Measurements from ENCODE around the gene RBP7.
"Not testable (repeated sequence)": the region's sequence is repeated elsewhere in the genome, so short reads cannot be mapped to it uniquely, and the experiment has no call there.

The RBP7 gene

GRCh38 chr1:9996624-9997582 lies at the start of gene RBP7:
Gene RBP7, plus strand, starts transcription at chr1:9997228. Its CDS starts 31 bp downstream, at chr1:9997259.
- no peak for DNase-seq (ENCODE audit: low read depth in 2 of 2)

DNA sequence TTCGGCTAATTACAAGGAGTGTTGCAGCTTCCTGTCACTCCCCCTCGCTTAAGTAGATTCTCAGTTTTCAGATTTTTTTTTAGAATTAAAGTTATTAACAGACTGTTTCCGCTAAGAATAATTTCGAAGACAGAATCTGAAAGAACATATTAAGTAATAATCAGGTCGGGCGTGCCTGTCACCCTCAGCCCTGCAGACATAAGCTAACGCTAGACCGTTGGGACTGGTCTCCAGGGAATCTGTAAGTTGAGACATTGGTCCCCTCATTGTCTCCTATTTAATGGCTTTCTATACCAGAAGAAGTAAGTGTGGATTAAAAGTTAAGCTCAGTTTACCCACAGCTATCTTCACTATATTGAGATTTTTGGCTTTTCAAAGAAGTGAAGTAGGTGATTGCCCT lies 39.3 kb upstream of the RBP7 start:
- no peak for DNase-seq (ENCODE audit: low read depth in 2 of 2)

DNA sequence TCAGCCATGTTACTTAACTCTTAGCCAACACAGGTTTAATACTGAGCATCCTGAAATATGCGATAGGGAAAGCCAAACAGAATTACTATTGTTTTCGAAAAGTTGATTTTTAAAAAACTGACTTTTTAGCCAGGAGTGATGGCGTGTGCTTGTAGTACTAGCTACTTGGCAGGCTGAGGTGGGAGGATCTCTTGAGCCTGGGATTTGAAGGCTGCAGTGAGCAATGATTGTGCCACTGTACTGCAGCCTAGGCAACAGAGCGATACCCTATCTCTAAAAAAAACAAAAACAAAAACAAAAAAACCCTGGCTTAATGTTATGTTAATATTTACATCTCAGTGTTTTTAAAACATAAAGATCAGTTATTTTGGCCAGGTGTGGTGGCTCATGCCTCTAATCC lies 37.0 kb upstream of the RBP7 start:
- no peak for DNase-seq (ENCODE audit: low read depth in 2 of 2)

- DNase-seq (ENCODE audit: low read depth in 2 of 2), result no peak
Measured at GRCh38 chr1:9960706-9961562, 36.1 kb upstream of the RBP7 start.

DNA sequence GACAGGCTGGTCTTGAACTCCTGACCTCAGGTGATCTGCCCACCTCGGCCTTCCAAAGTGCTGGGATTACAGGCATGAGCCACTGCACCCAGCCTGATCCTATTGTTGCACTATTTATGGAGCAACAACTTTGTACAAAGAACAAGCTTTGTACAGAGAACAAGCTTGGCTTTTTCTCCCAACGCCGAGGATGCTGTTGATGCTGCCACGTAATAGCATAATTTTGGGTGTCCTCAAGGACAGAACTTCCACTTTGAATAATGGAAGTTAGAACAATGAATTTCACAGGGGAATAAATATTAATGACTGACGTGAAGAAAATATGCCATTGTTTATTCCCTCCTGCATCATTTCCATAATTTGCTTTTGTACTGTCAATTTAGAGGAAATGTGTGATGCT lies 12.8 kb upstream of the RBP7 start:
- no peak for DNase-seq (ENCODE audit: low read depth in 2 of 2)

- DNase-seq (ENCODE audit: low read depth in 2 of 2), result no peak
Measured at GRCh38 chr1:9985001-9985400, 12.0 kb upstream of the RBP7 start.

DNA sequence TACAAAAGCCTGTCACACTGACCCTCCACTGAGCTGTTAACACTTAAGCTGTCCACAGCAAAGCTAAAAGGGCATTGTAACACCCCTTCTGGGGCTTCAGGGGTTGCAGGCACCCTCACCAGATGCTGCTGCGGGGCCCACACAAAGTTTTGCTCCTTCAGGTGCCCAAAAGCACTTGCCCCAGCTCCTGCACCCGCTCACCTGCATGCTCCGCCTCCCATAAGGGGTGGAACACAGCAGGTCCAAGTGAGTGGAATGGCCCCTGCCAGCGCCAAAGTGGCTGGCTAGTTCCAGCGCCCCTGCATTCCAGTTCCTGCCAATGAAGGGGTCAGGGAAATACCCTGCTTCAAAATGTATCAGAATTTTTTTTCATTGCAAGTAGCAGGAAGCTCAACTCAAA lies 7.3 kb upstream of the RBP7 start:
- DNase-seq (ENCODE audit: low read depth in 2 of 2), result no peak

GRCh38 chr1:9990944-9991343 lies 6.1 kb upstream of the RBP7 start:
- no peak for DNase-seq (ENCODE audit: low read depth in 2 of 2)

DNA sequence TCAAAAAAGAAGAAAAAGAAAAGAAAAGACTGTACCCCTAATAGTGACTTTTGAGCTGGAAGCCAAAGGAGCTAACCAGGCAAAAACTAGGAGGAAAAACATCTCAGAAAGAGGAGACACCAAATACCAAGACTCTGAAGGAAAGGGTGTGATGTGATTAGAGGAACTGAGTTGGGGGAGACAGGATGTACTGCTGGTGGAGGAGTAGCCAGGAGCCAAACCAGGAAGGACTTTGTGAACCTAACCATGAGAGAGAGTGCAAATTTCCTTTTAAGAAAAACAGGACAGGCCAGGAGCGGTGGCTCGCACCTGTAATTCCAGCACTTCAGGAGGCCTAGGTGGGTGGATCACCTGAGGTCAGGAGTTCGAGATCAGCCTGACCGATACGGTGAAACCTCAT lies 4.1 kb upstream of the RBP7 start:
- no peak for DNase-seq (ENCODE audit: low read depth in 2 of 2)

DNA sequence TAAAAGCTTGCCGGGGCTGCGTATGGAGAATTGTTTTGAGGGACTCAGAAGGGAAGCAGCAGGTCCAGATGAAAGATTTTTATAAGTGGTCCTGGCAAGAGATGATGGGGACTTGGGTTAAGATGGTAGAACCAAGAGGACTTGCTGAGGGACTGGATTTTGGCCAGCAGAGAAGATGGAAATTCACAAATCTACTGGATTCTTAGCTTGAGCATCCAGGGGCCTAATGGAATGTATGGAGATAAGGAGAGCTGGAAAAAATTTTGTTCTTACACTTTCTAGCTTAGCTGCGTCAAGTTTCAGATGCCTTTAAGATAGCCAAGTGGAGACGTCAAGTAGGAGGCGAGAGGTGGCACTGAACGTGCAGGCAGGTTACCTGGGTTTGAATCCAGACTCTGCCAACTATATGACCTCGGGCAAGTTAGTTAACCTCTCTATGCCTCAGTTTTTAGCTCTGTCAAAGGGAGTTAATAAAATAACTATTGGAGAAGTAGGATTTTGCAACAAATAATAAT lies 3.4 kb upstream of the RBP7 start:
- no peak for DNase-seq (ENCODE audit: low read depth in 2 of 2)

DNA sequence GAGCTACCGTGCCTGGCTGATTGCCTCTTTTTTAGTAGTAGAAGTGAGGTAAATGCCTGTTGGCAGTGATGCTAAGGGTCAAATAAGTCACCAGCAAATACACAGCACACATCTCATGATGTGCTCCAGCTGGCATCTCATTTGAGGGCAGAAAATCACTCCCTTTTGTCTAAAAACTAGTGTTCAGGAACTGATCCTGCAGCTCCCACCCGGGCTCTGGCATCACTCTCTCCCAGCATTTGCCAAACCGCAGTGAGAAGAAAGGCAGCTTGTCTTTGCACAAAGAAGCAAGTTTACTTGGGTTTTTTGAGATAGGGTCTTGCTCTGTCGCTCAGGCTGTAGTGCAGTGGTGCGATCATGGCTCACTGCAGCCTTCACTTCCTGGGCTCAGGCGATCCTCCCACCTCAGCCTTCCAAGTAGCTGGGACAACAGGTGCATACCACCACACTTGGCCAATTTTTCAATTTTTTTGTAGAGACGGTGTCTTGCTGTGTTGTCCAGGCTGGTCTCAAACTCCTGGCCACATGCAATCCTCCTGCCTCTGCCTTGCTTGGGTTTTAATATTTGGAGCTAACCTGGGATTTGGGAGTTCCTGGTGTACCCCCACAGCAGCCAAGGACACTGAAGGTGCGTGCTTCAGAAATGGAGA lies 4.1 kb downstream of the RBP7 start:
- no peak for DNase-seq (ENCODE audit: low read depth in 2 of 2)

DNA sequence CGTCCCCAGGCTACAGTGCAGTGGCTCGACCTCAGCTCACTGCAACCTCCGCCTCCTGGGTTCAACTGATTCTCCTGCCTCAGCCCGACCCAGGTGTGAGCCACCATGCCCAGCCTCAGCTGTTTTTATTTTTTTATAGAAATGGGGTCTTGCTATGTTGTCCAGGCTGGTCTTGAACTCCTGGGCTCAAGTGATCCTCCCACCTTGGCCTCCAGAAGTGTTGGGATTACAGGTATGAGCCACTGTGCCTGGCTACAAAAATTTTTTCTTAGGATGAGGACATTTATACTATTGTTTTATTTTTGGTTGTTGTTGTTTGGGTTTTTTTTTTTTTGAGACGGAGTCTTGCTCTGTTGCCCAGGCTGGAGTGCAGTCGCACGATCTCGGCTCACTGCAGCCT lies 8.2 kb downstream of the RBP7 start:
- not testable (repeated sequence) for DNase-seq (ENCODE audit: low read depth in 2 of 2)

DNA sequence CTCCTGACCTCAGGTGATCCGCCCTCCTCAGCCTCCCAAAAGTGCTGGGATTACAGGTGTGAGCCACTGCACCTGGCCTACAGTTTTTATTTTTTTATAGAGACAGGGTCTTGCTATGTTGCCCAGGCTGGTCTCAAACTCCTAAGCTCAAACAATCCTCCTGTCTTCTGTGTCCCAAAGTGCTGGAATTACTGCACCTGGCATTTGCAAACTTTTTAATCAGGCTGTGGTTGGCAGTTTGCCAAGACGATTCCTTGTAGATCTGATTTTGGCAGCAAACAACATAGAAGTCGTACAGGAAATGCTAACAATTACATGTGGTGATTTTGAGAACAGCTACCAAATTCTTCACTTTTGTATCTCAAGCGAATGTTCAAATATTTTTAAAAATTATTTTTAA lies 10.1 kb downstream of the RBP7 start:
- no peak for DNase-seq (ENCODE audit: low read depth in 2 of 2)

DNA sequence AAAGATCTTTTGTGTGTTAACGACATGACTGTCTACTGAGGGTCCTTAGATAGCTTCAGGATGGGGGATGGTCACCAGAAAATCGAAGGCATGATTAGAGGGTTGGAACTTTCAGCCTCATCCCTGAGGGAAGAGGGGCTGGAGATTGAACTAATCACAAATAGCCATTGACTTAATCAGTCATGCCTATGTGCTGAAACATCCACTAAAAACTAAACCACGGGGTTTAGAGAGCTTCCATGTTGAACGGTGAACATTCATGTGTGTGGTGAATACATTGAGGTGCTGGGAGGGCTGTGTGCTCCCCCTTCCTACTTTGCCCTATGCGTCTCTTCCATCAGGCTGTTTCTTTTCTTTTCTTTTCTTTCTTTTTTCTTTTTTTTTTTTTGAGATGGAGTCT lies 17.0 kb downstream of the RBP7 start:
- DNase-seq (ENCODE audit: low read depth in 2 of 2), result no peak

GRCh38 chr1:10019561-10019960 lies 22.5 kb downstream of the RBP7 start:
- no peak for DNase-seq (ENCODE audit: low read depth in 2 of 2)

DNA sequence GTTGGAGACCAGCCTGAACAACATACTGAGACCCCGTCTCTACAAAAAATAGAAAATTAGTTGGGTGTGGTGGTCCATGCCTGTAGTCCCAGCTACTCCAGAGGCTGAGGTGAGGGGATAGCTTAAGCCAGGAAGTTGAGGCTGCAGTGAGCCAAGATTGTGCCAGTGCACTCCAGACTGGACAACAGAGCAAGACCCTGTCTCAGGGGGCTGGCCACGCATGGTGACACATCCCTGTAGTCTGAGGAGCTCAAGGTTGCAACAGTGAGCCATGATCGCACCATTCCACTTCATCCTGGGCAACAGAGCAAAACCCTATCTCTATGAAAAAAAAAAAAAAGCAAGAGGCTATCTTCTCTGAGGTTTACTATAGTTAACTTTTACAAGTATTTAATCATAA lies 23.1 kb downstream of the RBP7 start:
- no peak for DNase-seq (ENCODE audit: low read depth in 2 of 2)

GRCh38 chr1:10020678-10021077 lies 23.6 kb downstream of the RBP7 start:
- DNase-seq (ENCODE audit: low read depth in 2 of 2), result not testable (repeated sequence)

DNA sequence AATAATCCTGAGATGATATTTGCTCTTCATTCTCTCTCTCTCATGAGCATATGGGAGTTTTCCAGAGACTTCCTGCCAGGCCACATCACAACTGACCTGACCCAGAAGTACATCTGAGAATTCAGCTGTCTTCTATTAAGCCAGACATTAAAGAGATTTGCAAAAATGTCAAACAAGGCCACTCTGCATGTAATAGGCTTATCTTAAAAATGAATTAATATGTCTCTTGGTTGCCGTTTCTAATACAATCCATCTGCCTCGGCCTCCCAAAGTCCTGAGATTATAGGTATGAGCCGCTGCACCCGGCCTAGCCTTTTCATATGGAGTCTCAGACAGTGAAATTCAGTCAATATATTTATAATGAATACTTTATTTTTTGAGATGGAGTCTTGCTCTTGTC lies 25.0 kb downstream of the RBP7 start:
- DNase-seq (ENCODE audit: low read depth in 2 of 2), result not testable (repeated sequence)

DNA sequence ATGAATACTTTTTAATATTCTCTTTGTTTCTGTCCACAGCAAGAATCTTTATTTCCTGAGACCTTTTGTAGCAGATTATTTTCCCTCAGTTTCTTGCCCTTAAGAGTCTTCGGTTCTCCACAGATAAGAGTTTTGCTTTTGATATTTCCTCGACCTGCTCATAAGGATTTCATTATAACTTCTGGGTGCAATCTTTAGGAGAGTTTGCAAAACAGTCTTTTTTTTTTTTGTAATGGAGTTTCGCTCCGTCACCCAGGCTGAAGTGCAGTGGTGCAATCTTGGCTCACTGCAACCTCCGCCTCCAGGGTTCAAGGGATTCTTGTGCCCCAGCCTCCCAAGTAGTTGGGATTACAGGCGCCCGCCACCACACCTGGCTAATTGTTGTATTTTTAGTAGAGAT lies 25.6 kb downstream of the RBP7 start:
- DNase-seq (ENCODE audit: low read depth in 2 of 2), result no peak

DNA sequence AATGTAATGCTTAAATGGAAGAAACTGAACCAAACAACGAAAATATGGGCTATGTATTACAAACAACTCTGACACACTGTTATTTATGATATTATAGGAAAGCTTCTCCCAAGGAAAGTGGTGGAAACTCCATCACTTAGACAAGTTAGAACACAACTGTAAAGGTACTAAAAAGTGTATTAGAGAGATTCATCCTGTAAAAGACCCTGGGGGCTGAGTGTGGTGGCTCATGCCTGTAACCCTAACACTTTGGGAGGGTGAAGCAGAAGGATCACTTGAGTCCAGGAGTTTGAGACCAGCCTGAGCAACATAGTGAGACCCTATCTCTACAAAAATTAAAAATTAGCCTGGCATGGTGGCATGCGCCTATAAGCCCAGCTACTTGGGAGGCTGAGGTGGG lies 28.3 kb downstream of the RBP7 start:
- DNase-seq (ENCODE audit: low read depth in 2 of 2), result no peak

DNA sequence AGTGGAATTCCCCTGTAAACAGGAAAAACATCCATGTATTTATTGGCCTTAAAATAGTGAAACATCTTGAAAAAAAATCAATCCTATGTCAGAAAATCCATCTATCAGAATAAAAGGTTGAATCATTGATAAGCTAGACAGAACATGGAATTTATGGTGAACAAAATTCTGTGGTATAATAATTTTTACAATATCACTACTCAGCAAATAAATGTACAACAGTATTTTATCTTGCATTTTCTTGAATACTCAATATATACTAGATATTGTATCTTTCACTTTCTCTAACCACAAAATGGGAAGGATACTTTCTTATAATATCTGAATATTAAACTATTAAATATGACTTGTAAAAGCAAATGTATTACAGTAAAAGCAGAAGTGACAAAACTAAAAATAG lies 30.0 kb downstream of the RBP7 start:
- no peak for DNase-seq (ENCODE audit: low read depth in 2 of 2)

GRCh38 chr1:10028956-10029500 lies 32.0 kb downstream of the RBP7 start:
- DNase-seq (ENCODE audit: low read depth in 2 of 2), result not testable (repeated sequence)
